Measurements from ENCODE around the gene COX18.

Gene COX18

GRCh38 chr4:73051625-73052024 is 17.9 kb downstream of the COX18 start:
- DNase-seq: no peak

- no peak for DNase-seq
Measured at GRCh38 chr4:73045879-73046278, 23.6 kb downstream of the COX18 start.

- DNase-seq: no peak
Measured at GRCh38 chr4:73037057-73037456, 32.5 kb downstream of the COX18 start.

GRCh38 chr4:73036123-73036522 is 33.4 kb downstream of the COX18 start:
- no peak for DNase-seq

- no peak for DNase-seq
Measured at GRCh38 chr4:73034896-73035295, 34.6 kb downstream of the COX18 start.

GRCh38 chr4:73028621-73029020 is 40.9 kb downstream of the COX18 start:
- DNase-seq: no peak

- DNase-seq: peak; percentile 55
Measured at GRCh38 chr4:73021634-73022033, 47.9 kb downstream of the COX18 start.

- DNase-seq: peak; percentile 78
Measured at GRCh38 chr4:73019462-73020047, 50.0 kb downstream of the COX18 start.

- DNase-seq: no peak
Measured at GRCh38 chr4:73018595-73018994, 50.9 kb downstream of the COX18 start.

- no peak for DNase-seq
Measured at GRCh38 chr4:73013310-73013709, 56.2 kb downstream of the COX18 start.

GRCh38 chr4:73012673-73013072 is 56.8 kb downstream of the COX18 start:
- no peak for DNase-seq

- DNase-seq: no peak
Measured at GRCh38 chr4:73011629-73011985, 57.9 kb downstream of the COX18 start.

- no peak for DNase-seq
Measured at GRCh38 chr4:73010789-73011628, 58.5 kb downstream of the COX18 start.

GRCh38 chr4:73007526-73008100 is 61.9 kb downstream of the COX18 start:
- DNase-seq: no peak

- no peak for DNase-seq
Measured at GRCh38 chr4:73006286-73006990, 63.1 kb downstream of the COX18 start.

- DNase-seq: no peak
Measured at GRCh38 chr4:73005514-73005913, 64.0 kb downstream of the COX18 start.

Measured in amniotic stem cell (primary cell).